MM.1S (cell line): ENCODE results near the gene UBE2Q1.
A peak's percentile ranks its signal among the peaks of the same experiment; 100 is the strongest.

Experiments
- CTCF ChIP-seq: fragments of 300-600 bp; sonication (generic); IDR thresholded peaks from 2 replicates; pipeline ENCODE4 v1.5.1; 2016; ENCODE audit warnings: antibody characterized with exemption, low read length, mixed read lengths
- EZH2 ChIP-seq: fragments of 300-600 bp; sonication (generic); optimal IDR thresholded peaks from 2 replicates; pipeline ENCODE3; 2017; ENCODE audit warnings: low read depth, mild to moderate bottlenecking, antibody characterized with exemption, low read length, mixed read lengths
- EZH2phosphoT487 ChIP-seq: fragments of 300-600 bp; sonication (generic); IDR thresholded peaks from 2 replicates; pipeline ENCODE4 v1.6.1; 2018; ENCODE audit warnings: antibody characterized with exemption, low read length

- TF ChIP-seq CTCF (peak; percentile 56), EZH2phosphoT487 (no peak), EZH2 (no peak)
Observed at GRCh38 chr1:154584267-154584994, 26.0 kb upstream of the UBE2Q1 start.
